HT1080 (cell line): ENCODE data around the gene HDHD5. TPM values are rescaled to one million over a fixed set of nuclear protein-coding genes. Genes with fewer than 3 reads are reported as not detected.

ENCODE experiments used
- DNase-seq: peaks from one replicate; pipeline ENCODE4 v3.0.0-alpha.2; 2015; ENCODE audit warnings: low read depth
- polyA plus RNA-seq, 2 experiments: library from polyadenylated mRNA; depleted of rRNA; stranded (reverse); fragments of >200 nt; gene quantifications; 2 replicates each; pipeline ENCODE4 v1.2.3, GENCODE V29; 2015
- total RNA-seq: library from RNA; depleted of rRNA; stranded (reverse); fragments of >200 nt; shearing (Covaris generic); gene quantifications from 2 replicates; pipeline ENCODE4 v1.2.3, GENCODE V29; 2014; rRNA removed

Gene HDHD5
- total RNA-seq = 62.0 and 73.3 TPM in 2 replicates
- 57.8 and 69.0 TPM in 2 replicates for polyA plus RNA-seq (2015; cell fraction: cytosol; rRNA removed)
- 49.7 and 51.6 TPM in 2 replicates for polyA plus RNA-seq (2015; cell fraction: nucleus; rRNA removed)

DNA sequence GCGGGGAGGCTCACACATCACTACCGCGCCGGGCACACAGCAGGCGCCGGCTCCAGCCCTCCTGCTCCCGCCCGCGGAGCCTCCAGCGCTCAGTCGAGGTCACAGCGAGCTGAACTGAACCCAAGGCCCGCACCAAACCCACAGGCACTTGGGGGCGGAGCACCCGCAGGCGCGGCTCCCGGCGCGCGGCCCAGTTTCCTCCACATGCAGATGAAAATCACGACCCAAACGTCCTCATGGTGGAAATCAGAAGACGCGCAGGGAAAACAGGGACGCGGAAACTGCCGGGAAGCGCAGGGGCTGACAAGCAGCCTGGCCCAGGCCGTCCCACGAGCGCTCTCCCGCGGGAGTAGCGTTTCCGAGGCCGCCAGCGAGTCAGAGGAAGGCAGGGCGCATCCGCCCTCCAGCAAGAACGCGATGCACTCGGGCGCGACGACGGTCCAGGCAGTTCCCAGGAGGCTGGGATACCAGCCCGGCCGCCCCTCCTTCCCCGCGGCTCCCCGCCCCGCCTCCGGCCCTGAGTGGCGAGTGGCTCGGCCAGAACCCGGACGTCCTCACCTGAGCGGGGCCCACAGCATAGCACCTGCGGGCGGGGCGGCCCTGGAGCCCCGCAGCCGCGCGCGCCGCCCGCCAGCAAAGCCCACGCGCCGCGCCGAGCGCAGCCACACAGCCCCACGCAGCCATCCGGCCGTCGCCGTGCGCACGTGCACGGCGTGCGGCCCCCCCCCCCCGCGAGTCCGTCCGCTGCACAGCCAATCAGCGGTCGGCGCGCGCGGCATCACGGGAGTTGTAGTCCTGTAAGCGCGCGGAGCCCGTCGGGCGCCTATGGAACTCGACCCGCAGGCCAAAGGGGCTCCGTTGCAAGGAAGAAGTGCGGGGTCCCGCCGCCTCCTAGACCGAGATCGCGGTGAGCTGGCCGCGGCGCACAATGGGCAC lies at the start of gene HDHD5:
Gene HDHD5 (minus strand): TSS at position 710 of the 936 bp plus-strand sequence. CDS start 26 bp downstream, at position 684.
- peak; percentile 79 for DNase-seq

DNA sequence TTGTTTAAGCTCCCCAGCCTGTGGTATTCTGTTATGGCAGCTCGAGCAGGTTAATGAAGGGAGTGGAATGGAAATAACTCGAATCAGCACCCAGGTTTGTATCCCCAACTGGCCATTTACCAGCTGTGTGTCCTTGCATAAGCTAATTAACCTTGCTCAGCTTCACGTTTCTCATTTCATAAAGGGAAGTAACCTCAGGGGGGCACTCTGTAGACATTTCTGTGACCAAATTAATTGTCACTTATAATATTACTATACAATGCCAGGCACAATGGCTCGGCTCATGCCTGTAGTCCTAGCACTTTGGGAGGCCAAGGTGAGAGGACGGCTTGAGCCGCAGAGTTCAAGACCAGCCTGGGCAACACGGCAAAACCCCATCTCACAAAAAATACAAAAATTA lies 46.4 kb upstream of the HDHD5 start:
- DNase-seq = no peak

GRCh38 chr22:17201285-17201945 lies 42.3 kb upstream of the HDHD5 start:
- no peak for DNase-seq

DNA sequence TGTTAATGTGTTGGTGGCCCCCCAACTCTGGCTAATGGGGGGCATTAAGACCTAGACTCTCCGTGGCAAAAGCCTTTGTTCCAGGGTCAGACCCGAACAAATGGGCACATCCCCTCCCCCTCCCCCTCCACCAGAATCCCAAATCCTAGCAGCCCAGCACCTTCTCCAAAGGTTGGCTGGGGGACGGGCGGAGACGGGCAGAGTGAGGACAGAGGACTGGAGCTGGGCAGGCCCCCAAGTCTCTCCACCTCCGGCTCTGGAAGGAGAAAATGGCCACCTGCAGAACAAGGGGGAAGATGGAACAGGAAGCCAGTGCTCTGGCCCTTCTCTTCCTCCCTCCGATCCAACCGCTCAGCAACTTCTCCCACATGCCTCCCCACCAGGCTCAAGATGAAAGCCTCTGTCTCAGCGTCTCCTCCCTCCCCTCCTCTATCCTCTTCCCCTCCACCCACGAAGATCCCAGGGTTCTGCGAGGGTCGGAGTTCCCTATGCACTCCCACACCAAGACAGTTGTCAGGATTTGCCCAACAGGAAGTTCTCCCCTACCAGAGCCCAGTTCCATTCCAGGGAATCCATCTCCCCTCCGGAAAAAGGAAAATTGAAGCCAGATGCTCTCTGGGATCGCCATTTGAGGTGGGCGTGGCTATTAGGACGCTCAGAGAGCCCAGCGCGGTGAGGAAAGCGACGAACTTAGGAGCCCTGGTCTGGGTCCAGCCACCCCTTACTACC lies 40.1 kb upstream of the HDHD5 start:
- no peak for DNase-seq

GRCh38 chr22:17198170-17199002 lies 39.3 kb upstream of the HDHD5 start:
- DNase-seq = no peak

DNA sequence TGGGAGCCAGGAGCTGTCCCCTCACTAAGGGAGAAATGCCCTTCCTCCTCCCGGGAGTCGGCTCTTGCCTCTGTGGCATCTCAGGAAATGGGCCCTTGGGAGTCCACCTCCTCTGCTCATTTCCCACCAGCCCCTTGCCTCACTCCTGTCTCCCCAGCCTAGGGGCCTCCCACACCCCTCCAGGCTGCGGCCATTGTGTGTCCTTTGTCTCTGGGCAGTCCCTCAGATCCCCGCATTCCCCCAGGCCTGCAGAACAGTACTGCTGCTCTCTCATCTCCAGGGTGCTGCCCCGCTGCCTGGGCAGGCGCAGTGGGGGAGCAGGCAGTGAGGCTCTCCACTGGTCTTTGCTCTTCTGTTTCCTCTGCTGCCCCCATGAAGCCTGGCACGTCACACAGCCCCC lies 35.1 kb upstream of the HDHD5 start:
- DNase-seq = no peak

DNA sequence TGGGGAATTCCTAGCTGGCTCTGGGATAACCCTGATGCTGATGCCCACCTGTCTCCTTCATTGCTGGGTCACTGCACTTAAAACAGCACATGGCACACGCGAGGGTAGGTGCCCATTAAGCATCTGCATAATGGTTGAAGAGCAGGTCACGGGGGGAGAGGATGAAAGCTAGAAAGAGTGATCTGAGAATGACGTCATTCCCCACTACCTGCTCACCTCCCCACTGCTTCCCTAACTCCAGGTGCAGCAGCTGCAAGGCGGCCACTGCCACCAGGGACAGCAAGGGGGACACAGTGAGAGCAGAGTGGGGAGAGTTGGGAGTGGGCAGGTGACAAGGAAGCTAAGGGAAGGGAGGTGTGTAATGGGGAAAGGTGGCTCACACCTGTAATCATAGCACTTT lies 33.1 kb upstream of the HDHD5 start:
- DNase-seq = no peak

DNA sequence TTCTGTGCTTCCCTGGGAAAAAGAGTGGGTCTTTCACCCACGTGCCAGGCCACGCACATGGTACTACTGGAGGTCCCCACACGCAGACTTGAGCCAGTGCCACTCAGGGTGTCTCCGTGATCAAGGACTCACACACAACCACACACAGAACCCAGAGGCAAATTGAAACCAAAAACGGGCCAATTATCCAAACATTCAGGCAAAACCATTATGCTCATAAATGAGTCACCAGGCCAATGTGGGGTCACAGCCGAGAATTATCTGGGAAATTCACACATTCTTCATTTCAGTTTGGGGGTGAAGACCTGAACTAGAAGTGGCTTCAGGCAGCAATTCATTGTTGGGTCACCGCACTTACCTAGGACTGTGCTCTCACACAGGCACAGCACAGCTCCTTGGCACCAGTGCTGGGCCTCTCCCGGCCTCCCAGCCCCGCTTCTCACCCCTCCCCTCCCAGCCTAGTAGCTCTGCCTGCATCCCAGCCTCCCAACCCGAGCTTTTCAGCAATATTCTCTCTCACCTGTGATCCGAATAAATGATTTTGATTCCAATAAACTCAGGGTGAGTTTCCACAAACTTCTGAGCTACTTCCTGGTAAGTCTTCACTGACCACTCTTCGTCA lies 32.2 kb upstream of the HDHD5 start:
- peak; percentile 32 for DNase-seq

DNA sequence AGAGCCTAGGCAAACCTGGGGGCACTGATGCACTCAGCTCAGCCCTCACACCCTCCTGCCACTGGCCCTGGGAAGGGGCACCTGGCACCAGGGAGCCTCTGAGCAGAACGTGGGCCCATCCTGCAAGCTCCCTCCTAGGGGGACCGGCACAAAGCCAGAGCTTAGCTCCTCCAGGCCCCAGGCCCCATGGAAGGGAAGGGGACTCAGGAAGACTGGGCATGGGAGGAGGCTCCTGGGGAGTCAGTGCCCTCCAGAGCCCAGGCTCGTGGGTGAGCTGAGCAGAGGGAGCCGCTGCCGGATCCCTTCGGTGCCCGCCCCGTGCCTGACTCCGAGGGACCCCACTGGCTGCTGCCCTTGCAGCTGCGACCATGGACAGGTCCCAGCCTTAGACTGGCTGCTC lies 31.6 kb upstream of the HDHD5 start:
- no peak for DNase-seq

DNA sequence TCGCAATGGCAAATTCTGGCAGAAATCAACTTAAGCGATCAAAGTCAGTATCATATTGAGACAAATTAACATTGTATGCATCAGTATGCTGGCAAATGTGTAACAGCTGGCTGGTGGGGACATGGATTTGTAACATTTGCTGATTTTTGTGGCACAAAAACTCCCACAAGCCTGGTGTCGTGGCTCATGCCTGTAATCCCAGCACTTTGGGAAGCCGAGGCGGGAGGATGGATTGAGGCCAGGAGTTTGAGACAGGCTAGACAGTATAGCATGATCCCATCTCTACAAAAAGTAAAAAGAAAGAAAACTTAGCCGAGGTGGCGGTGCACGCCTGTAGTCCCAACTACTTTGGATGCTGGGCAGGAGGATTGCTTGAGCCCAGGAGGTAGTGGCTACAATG lies 17.6 kb upstream of the HDHD5 start:
- no peak for DNase-seq

GRCh38 chr22:17172029-17172833 lies 13.2 kb upstream of the HDHD5 start:
- no peak for DNase-seq

DNA sequence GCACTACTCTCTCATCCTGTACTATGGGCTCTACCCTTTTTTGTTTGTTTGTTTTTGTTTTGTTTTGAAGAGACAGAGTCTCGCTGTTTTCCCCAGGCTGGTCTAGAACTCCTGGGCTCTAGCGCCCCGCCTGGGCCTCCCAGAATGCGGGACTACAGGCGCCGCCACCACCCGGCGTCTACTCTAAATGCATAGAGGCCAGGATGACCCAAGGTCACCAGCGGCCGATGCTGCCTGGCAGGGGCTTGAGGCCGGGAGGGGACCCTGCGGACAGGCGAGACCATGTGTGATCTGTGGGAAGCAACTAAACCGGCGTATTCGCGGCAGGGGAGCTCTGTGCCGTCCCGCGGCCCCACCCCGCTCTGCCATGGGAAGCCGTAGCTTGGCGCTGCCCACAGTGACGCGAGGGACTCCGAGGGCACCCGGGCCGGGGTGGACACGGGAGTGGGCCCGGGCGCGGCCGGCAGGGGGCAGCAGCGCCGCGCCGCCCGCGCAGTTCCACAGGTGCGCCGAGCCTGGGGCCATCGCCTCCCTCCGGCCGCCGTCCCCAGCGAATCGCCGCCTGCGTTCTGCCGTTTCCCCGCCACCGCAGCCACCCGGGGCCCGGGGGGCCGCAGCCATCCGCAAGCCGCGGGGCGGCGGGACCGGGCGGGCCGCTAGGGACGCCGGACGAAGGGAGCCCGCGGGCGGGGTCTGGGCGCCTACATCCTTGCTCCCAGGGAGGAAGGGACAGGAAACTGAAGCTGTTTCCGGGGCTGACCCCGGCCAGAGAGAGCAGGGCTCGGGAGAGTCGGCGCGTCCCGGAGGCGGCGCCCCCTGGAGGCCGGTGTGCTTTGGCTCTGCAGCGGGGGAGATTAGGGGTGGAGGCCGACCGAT lies 12.3 kb upstream of the HDHD5 start:
- DNase-seq = peak; percentile 80

GRCh38 chr22:17167486-17167885 lies 8.4 kb upstream of the HDHD5 start:
- DNase-seq = no peak

GRCh38 chr22:17164392-17165024 lies 5.4 kb upstream of the HDHD5 start:
- DNase-seq = no peak

GRCh38 chr22:17162731-17163130 lies 3.7 kb upstream of the HDHD5 start:
- no peak for DNase-seq

GRCh38 chr22:17161991-17162390 lies 2.9 kb upstream of the HDHD5 start:
- DNase-seq = no peak

DNA sequence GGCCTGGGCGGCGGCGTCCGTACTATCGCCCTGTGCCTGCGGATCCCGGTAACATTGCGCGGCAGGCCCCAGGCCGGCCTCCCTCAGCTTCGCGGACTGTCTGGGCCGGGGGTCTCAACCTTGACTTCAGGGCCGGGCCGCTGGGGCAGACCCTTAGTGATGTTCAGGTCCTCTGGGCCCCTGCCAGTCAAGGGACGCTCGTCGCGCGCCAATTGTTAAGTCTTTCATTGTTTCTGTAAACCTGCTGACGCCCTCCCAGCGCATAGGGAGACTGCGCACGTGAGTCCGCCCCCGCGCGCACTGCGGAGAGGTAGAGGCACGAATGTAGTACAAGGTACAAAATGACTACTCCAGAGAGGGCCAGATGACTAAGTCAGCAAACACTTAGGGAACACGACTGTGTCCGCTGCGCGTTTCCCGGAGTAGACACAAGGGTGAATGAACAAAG lies 451 bp upstream of the HDHD5 start:
- peak; percentile 11 for DNase-seq

- DNase-seq = no peak
Observed at GRCh38 chr22:17158176-17158567, 905 bp downstream of the HDHD5 start.
